ENCODE data around the gene NACA2. TPM values are rescaled to one million over a fixed set of nuclear protein-coding genes. Genes with fewer than 3 reads are reported as not detected.
"Not testable (repeated sequence)": the region's sequence is repeated elsewhere in the genome, so short reads cannot be mapped to it uniquely, and the experiment has no call there.

The NACA2 gene
- total RNA-seq, 2 experiments from 2014 or later: not detected

DNA sequence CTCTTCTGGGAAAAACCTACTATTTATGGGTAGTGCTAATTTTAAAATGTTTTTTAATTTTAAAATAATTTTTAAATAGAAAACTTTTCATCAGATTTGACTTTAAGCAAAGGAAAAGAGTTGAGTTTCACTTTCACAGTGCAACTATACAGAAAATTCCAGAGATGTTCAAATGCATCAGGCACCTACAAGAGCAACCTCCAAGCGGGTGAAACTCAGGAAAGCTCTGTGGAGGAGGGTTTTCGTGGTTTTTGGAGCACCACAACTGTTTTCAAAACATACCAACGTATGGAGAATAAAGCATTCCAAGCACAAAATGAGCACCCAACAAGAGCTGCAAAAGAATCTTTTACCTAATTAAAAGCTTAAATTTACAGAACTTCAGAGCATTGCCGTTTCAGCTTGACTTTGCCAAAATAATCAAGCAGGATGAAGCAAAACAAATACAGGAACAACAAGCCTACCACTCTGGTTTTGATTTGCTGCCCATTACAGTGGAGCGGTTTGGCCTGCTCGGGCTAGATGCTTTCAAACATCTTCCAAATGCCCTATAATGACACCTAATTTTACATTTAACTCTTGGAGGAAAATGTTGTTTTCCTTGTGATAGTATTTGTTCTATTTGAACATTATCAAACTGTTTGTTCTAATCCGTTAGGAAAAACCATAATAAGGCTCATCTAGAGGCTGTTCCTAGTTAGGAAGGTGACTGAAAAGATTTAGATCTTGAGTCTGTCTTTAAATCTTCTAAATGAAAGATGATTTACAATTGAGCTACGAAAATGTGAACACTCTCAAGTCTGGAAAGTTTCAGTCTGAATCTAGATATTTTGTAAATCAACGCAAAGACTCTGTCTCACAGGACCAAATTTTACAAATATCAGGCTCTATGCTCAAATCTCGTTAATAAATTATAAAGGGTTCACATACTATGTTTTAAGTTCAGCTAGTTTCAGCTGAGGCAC, 34.5 kb downstream of the NACA2 start:
- H3K4me3 Mint-ChIP-seq: no peak overlapping the region
- no peaks in the 10 kb centered on the region for H3K9me3 Mint-ChIP-seq
- H3K4me1 Mint-ChIP-seq (ENCODE audit: low read depth): peaks cover 3% of the 10 kb centered on the region
- intact Hi-C loops (cut with micrococcal nuclease): loop anchor here (5.0 kb wide), 1 partner anchor 779 kb away; no protein-coding TSS in a partner anchor
- no peaks in the 10 kb centered on the region for H3K36me3 Mint-ChIP-seq (ENCODE audit: low read depth)
- H3K27ac Mint-ChIP-seq: no peak overlapping the region
- no peak for DNase-seq
- H3K27me3 Mint-ChIP-seq (ENCODE audit: low read depth): peaks cover 21% of the 10 kb centered on the region
- CTCF ChIA-PET: interaction anchor here (1.1 kb wide), 1 partner anchor 836 kb away, joined by 3 read pairs; no protein-coding TSS in a partner anchor

DNA sequence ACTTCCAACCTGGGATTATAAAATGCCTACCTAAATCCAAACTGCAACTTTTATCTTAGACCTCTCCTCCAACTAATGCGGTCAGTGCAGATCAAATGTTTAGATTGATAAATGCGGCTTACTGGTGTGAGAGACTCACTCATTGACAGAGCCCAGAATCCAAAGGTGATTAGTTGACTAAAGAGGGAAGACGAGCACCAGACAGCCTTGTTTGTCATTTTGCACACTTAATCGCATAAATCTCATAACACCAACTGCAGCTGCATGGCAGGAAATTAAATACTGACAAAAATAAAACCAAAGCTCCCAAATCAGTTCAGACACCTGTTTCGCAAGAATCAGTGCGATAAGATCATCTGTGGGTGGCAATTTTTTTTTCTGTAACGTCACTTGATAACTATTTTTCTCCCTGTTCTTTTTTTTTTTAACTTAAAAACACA, 35.9 kb downstream of the NACA2 start:
- Mint-ChIP-seq H3K4me1 (ENCODE audit: low read depth) (peaks cover 3% of the 10 kb centered on the region), H3K27me3 (ENCODE audit: low read depth) (peaks cover 28% of the 10 kb centered on the region), H3K9me3 (no peaks in the 10 kb centered on the region), H3K4me3 (no peak overlapping the region), H3K27ac (no peak overlapping the region), H3K36me3 (ENCODE audit: low read depth) (no peaks in the 10 kb centered on the region)
- intact Hi-C loops (cut with micrococcal nuclease): loop anchor here (5.0 kb wide), 1 partner anchor 778 kb away; no protein-coding TSS in a partner anchor
- CTCF ChIA-PET: interaction anchor here (0.6 kb wide), 1 partner anchor 342 kb away, joined by 3 read pairs; no protein-coding TSS in a partner anchor
- DNase-seq: no peak

- H3K4me1 Mint-ChIP-seq (ENCODE audit: low read depth): peaks cover 3% of the 10 kb centered on the region
- no peak for DNase-seq
- no peaks in the 10 kb centered on the region for H3K36me3 Mint-ChIP-seq (ENCODE audit: low read depth)
- CTCF ChIA-PET: interaction anchor here (1.1 to 1.2 kb wide), 2 partner anchors 12 to 25 kb away, joined by 3 read pairs; no protein-coding TSS in a partner anchor
- intact Hi-C loops (cut with micrococcal nuclease): no loop called here
- no peaks in the 10 kb centered on the region for H3K9me3 Mint-ChIP-seq
- peaks cover 33% of the 10 kb centered on the region for H3K27me3 Mint-ChIP-seq (ENCODE audit: low read depth)
- H3K27ac Mint-ChIP-seq: no peak overlapping the region
- H3K4me3 Mint-ChIP-seq: no peak overlapping the region
These were observed 36.8 kb downstream of the NACA2 start for GRCh38 chr17:61554209-61554608.

GRCh38 chr17:61552560-61552959, 38.5 kb downstream of the NACA2 start:
- H3K9me3 Mint-ChIP-seq; H3K4me1 Mint-ChIP-seq (ENCODE audit: low read depth); H3K27ac Mint-ChIP-seq; H3K4me3 Mint-ChIP-seq; intact Hi-C loops (cut with micrococcal nuclease); H3K36me3 Mint-ChIP-seq (ENCODE audit: low read depth); CTCF ChIA-PET; DNase-seq: not testable (repeated sequence)
- H3K27me3 Mint-ChIP-seq (ENCODE audit: low read depth): peaks cover 27% of the 10 kb centered on the region

DNA sequence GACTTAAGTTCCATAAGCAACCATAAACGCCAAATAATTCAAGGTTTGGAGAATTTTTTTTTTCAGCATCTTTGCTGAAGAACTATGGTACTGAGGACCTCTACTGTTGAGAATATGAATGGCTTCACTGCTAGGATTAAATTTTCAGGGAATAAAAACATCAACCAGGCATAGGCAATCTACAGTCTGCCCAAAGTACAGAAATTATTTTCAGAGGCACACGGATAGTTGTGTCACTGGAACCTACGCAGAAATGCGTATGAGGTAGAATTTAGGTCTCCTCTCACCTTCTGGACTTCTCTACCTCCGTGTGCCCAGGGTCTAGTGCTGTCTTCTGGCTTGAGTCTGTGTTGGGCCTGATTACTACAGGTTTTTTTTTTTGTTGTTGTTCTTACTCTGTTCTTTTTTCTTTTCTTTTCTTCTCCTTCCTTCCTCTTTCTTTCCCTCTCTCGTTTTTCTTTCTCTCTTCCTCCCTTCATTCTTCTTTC, 39.7 kb downstream of the NACA2 start:
- CTCF ChIA-PET: interaction anchor here (0.7 to 1.5 kb wide), 6 partner anchors 9 to 139 kb away, joined by 3 to 7 read pairs (median 4); no protein-coding TSS in a partner anchor
- intact Hi-C loops (cut with micrococcal nuclease): loop anchor here (1.0 kb wide), 2 partner anchors 134 to 139 kb away; no protein-coding TSS in a partner anchor
- no peak overlapping the region for H3K4me3 Mint-ChIP-seq
- no peaks in the 10 kb centered on the region for H3K36me3 Mint-ChIP-seq (ENCODE audit: low read depth)
- no peaks in the 10 kb centered on the region for H3K9me3 Mint-ChIP-seq
- H3K27ac Mint-ChIP-seq: no peak overlapping the region
- peaks cover 3% of the 10 kb centered on the region for H3K4me1 Mint-ChIP-seq (ENCODE audit: low read depth)
- peaks cover 25% of the 10 kb centered on the region for H3K27me3 Mint-ChIP-seq (ENCODE audit: low read depth)
- DNase-seq: no peak

- CTCF ChIA-PET: no interaction called here
- Mint-ChIP-seq H3K4me1 (ENCODE audit: low read depth) (no peaks in the 10 kb centered on the region), H3K36me3 (ENCODE audit: low read depth) (no peaks in the 10 kb centered on the region), H3K27ac (no peak overlapping the region), H3K27me3 (ENCODE audit: low read depth) (peaks cover 15% of the 10 kb centered on the region), H3K9me3 (no peaks in the 10 kb centered on the region), H3K4me3 (no peak overlapping the region)
- DNase-seq: no peak
- intact Hi-C loops (cut with micrococcal nuclease): loop anchor here (10.0 kb wide), 1 partner anchor 582 kb away; no protein-coding TSS in a partner anchor
These were observed 43.9 kb downstream of the NACA2 start for GRCh38 chr17:61547113-61547512.

GRCh38 chr17:61545335-61545938, 45.6 kb downstream of the NACA2 start:
- H3K4me1 Mint-ChIP-seq (ENCODE audit: low read depth): no peaks in the 10 kb centered on the region
- H3K36me3 Mint-ChIP-seq (ENCODE audit: low read depth): no peaks in the 10 kb centered on the region
- CTCF ChIA-PET: interaction anchor here (0.5 to 0.6 kb wide), 2 partner anchors 61 to 74 kb away, joined by 3 to 4 read pairs; no protein-coding TSS in a partner anchor
- peaks cover 3% of the 10 kb centered on the region for H3K9me3 Mint-ChIP-seq
- no peak for DNase-seq
- H3K4me3 Mint-ChIP-seq: no peak overlapping the region
- H3K27me3 Mint-ChIP-seq (ENCODE audit: low read depth): peaks cover 9% of the 10 kb centered on the region
- intact Hi-C loops (cut with micrococcal nuclease): loop anchor here (10.0 kb wide), 1 partner anchor 581 kb away; no protein-coding TSS in a partner anchor
- H3K27ac Mint-ChIP-seq: no peak overlapping the region

- peaks cover 3% of the 10 kb centered on the region for H3K9me3 Mint-ChIP-seq
- no peaks in the 10 kb centered on the region for H3K27me3 Mint-ChIP-seq (ENCODE audit: low read depth)
- H3K4me1 Mint-ChIP-seq (ENCODE audit: low read depth): no peaks in the 10 kb centered on the region
- H3K36me3 Mint-ChIP-seq (ENCODE audit: low read depth): no peaks in the 10 kb centered on the region
- no peak for DNase-seq
- CTCF ChIA-PET: interaction anchor here (1.0 kb wide), 1 partner anchor 131 kb away, joined by 3 read pairs; no protein-coding TSS in a partner anchor
- intact Hi-C loops (cut with micrococcal nuclease): loop anchor here (10.0 kb wide), 1 partner anchor 579 kb away; no protein-coding TSS in a partner anchor
- H3K4me3 Mint-ChIP-seq: no peak overlapping the region
- H3K27ac Mint-ChIP-seq: no peak overlapping the region
These were observed 47.1 kb downstream of the NACA2 start for GRCh38 chr17:61543786-61544415.

DNA sequence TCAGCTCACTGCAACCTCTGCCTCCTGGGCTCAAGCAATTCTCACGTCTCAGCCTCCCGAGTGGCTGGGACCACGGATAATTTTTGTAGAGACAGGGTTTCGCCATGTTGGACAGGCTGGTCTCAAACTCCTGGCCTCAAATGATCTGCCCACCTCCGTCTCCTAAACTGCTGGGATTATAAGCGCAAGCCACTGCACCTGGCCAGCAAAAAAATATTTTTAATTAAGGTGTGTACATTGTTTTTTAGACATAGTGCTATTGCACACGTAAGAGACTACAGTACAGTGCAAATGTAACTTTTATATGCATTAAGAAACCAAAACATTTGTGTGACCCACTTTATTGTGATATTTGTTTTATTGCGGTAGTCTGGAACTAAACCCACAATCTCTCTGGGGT, 49.0 kb downstream of the NACA2 start:
- CTCF ChIA-PET: no interaction called here
- Mint-ChIP-seq H3K27me3 (ENCODE audit: low read depth) (peaks cover 3% of the 10 kb centered on the region), H3K4me1 (ENCODE audit: low read depth) (no peaks in the 10 kb centered on the region), H3K4me3 (no peak overlapping the region), H3K27ac (no peak overlapping the region), H3K9me3 (peaks cover 3% of the 10 kb centered on the region), H3K36me3 (ENCODE audit: low read depth) (no peaks in the 10 kb centered on the region)
- DNase-seq: no peak
- intact Hi-C loops (cut with micrococcal nuclease): loop anchor here (10.0 kb wide), 1 partner anchor 577 kb away; no protein-coding TSS in a partner anchor

- Mint-ChIP-seq H3K4me3 (no peak overlapping the region), H3K4me1 (ENCODE audit: low read depth) (peaks cover 2% of the 10 kb centered on the region), H3K36me3 (ENCODE audit: low read depth) (no peaks in the 10 kb centered on the region), H3K27ac (no peak overlapping the region), H3K27me3 (ENCODE audit: low read depth) (peaks cover 7% of the 10 kb centered on the region), H3K9me3 (peaks cover 3% of the 10 kb centered on the region)
- intact Hi-C loops (cut with micrococcal nuclease): loop anchor here (10.0 kb wide), 1 partner anchor 576 kb away; no protein-coding TSS in a partner anchor
- CTCF ChIA-PET: interaction anchor here (0.6 kb wide), 1 partner anchor 780 kb away, joined by 3 read pairs; no protein-coding TSS in a partner anchor
- DNase-seq: no peak
These were observed 50.1 kb downstream of the NACA2 start for GRCh38 chr17:61540874-61541273.

All from activated naive CD4-positive, alpha-beta T cell treated with anti-CD3 and anti-CD28 coated beads for 36 hours (primary cell).